ENCODE results near the gene CAPZA3.
"Not testable (repeated sequence)": the region's sequence is repeated elsewhere in the genome, so short reads cannot be mapped to it uniquely, and the experiment has no call there.

The CAPZA3 gene

DNA sequence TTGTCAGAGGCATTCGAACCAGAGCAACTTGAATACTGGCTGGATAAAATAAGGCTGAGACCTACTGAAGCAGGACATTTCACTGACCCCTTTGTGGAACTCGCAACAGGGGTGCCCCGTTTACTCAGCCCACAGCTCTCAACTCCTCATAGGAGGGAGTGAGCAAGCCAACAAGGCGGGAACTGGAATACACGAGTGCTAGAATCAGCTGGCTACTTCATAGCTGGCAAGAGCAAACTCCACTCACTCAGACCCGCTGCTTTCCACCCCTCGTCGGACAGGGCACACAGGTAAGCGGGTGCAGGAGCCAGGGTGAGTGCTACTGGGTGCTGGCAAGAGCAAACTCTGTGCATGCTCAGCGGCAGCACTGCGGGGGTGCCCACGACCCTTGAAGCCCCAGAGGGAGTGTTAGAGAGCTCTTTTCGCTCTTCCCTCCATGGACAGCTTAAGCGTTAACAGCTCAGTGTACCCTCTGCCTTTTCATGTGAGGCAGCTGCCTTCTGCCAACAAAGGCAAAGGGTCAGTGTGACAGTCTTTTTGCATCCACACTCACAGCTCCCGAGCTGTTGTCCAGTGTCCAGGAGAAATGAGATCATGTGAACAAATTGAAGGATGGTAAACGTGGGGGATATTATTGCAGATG lies 15.7 kb downstream of the CAPZA3 start:
- DNase-seq (ENCODE audit: low read depth in 2 of 3, low spot score in 2 of 3), result no peak

DNA sequence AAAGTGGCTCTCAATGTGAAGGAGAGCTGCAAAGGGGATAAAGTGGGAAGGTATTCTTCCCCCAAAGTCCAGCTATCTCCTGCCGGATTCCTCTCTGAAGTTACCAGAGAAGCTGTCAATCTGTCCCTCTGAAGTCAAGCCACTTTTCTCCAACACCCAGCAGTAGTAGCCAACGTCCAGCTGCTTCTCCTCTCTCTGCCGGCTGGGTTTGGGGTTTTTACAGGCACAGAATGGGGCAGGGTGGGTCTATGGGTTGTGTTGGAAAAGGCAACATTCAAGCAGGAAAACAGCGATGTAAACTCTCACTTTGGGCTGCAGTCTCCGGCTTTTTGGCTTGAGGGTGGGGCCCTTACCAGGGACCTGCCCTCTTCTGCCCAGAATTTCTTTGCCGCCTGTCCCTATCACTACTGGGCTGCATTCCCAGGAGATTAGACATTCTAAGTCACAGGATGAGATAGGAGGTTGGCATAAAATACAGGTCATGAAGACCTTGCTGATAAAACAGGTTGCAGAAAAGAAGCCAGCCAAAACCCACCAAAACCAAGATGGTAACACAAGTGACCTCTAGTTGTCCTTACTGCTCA lies 16.3 kb downstream of the CAPZA3 start:
- DNase-seq (ENCODE audit: low read depth in 2 of 3, low spot score in 2 of 3), result no peak

DNA sequence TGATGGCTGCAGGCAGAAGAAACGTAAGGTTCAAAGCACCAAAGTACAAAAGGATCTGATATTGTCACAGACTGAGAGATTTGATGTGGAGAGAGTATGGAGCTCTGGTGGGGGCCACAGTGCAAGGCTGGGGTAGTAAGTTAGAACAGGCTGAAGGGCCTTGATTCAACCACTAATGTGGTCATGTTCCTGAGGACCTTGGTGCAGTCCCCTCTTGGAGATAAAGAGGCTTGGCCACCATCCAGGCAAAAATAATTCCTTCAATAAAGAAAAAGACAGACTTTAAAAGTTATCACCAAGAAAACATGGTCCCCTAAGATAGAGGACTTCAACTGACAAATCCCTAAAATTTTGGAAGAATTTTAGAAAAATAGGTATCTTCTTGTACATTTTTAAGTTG lies 17.4 kb downstream of the CAPZA3 start:
- DNase-seq (ENCODE audit: low read depth in 2 of 3, low spot score in 2 of 3), result no peak

DNA sequence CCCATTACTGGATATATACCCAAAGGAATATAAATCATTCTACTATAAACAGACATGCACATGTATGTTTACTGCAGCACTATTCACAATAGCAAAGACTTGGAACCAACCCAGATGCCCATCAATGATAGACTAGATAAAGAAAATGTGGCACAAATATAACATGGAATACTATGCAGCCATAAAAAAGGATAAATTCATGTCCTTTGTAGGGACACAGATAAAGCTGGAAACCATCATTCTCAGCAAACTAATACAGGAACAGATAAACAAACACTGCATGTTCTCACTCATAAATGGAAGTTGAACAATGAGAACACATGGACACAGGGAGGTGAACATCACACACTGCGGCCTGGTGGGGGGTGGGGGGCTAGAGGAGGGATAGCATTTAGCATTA lies 28.6 kb downstream of the CAPZA3 start:
- DNase-seq (ENCODE audit: low read depth in 2 of 3, low spot score in 2 of 3), result not testable (repeated sequence)

DNA sequence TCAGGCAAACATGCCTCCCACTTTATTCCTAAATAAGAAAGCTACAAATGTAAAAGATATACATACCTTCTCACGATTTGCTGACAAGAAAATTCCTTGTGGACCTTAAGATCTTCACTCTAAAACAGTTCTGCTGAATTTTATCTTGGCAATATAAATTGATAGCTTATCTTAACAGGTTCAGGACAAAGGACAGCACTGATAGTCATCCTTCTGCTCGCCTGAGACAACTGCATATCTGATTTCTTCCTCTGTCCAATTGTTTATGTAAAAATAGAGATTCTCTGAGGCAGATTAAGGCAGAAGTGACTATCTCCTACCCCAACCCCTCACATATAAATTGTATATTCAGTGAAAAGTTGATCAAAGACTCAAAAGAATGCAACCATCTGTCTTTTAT lies 44.9 kb downstream of the CAPZA3 start:
- DNase-seq (ENCODE audit: low read depth in 2 of 3, low spot score in 2 of 3), result no peak

DNA sequence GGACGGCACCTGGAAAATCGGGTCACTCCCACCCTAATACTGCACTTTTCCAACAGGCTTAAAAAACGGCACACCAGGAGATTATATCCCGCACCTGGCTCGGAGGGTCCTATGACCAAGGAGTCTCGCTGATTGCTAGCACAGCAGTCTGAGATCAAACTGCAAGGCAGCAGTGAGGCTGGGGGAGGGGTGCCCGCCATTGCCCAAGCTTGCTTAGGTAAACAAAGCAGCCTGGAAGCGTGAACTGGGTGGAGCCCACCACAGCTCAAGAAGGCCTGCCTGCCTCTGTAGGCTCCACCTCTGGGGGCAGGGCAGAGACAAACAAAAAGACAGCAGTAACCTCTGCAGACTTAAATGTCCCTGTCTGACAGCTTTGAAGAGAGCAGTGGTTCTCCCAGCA lies 47.5 kb downstream of the CAPZA3 start:
- not testable (repeated sequence) for DNase-seq (ENCODE audit: low read depth in 2 of 3, low spot score in 2 of 3)
